Activated CD8-positive, alpha-beta T cell treated with anti-CD3 and anti-CD28 coated beads for 36 hours (primary cell): ENCODE results near the gene IKBIP. TPM values are rescaled to one million over a fixed set of nuclear protein-coding genes. Genes with fewer than 3 reads are reported as not detected.

Source experiments
- ATAC-seq: fragments of 200-7000 bp; cut with Tn5 transposase; one replicate; pipeline ENCODE4 v1.10.0; 2021; ENCODE audit warnings: mild to moderate bottlenecking, moderate library complexity
- CTCF ChIA-PET: fragments of 350-600 bp; sonication (Branson Sonifier 250); formaldehyde crosslinking; loops from one replicate; lab custom pipeline; 2021; ENCODE audit warnings: antibody characterized with exemption; lab: Charles Lee
- POLR2A ChIA-PET: fragments of 350-600 bp; sonication (Branson Sonifier 250); formaldehyde crosslinking; loops from one replicate; lab custom pipeline; 2021; ENCODE audit warnings: antibody characterized with exemption; lab: Charles Lee
- DNase-seq: peaks from one replicate; pipeline ENCODE4 v3.0.0-alpha.2; 2020
- H3K27ac Mint-ChIP-seq: one replicate; pipeline ENCODE4 v1.8.0; 2021; ENCODE audit warnings: mild to moderate bottlenecking, mixed read lengths
- H3K27me3 Mint-ChIP-seq: one replicate; pipeline ENCODE4 v1.8.0; 2021; ENCODE audit warnings: mixed read lengths
- H3K36me3 Mint-ChIP-seq: one replicate; pipeline ENCODE4 v1.8.0; 2021; ENCODE audit warnings: low read depth, mixed read lengths
- H3K4me1 Mint-ChIP-seq: one replicate; pipeline ENCODE4 v1.8.0; 2021; ENCODE audit warnings: low read depth, mixed read lengths
- H3K4me3 Mint-ChIP-seq: one replicate; pipeline ENCODE4 v1.8.0; 2021; ENCODE audit warnings: mild to moderate bottlenecking, moderate library complexity, mixed read lengths
- H3K9me3 Mint-ChIP-seq: one replicate; pipeline ENCODE4 v1.8.0; 2021; ENCODE audit warnings: mixed read lengths
- CTCF ChIP-seq: fragments of 200-600 bp; IDR thresholded peaks from one replicate; pipeline ENCODE4 v1.8.0; 2022; ENCODE audit warnings: antibody characterized with exemption, mild to moderate bottlenecking
- intact Hi-C: fragments of 100-400 bp; cut with micrococcal nuclease; formaldehyde crosslinking; loops from one replicate; pipeline ENCODE4 v1.10.0; 2022
- total RNA-seq, 2 experiments: library from RNA; stranded (reverse); gene quantifications; one replicate each; pipeline ENCODE4 v1.2.3, GENCODE V29; 2021

Gene IKBIP
- 10 to 100 TPM; 34.9 to 35.4 TPM for total RNA-seq

- CTCF ChIA-PET, result interaction anchor here (0.7 to 3.2 kb wide), 4 partner anchors 9 to 131 kb away, joined by 3 to 11 read pairs (median 4); no protein-coding TSS in a partner anchor
- Mint-ChIP-seq H3K27me3 (no peaks in the 10 kb centered on the region), H3K4me3 (peak within 1 kb of the TSS; percentile 98), H3K36me3 (peaks cover 16% of the 10 kb centered on the region), H3K27ac (peak within 1 kb of the TSS; percentile 96), H3K4me1 (peaks cover 15% of the 10 kb centered on the region), H3K9me3 (no peaks in the 10 kb centered on the region)
- no peak for TF ChIP-seq CTCF
- ATAC-seq (peak; percentile 90), DNase-seq (peak; percentile 98)
- intact Hi-C loops, result loop anchor here (2.0 kb wide), 1 partner anchor 50 kb away; no protein-coding TSS in a partner anchor
- POLR2A ChIA-PET, result interaction anchor here (0.6 to 2.1 kb wide), 9 partner anchors 9 to 130 kb away, joined by 3 to 26 read pairs (median 5); partner anchors contain the start of genes SLC25A3 and TMPO
Measured at GRCh38 chr12:98644712-98645571, at the start of gene IKBIP, which contains the start of gene APAF1. Gene IKBIP (minus strand): TSS chr12:98644788. CDS start chr12:98644701, 87 bp downstream. Gene APAF1 (plus strand): TSS chr12:98645290. CDS start chr12:98648360, 3,070 bp downstream.

- Mint-ChIP-seq H3K27ac (no peak overlapping the region), H3K36me3 (peaks cover 32% of the 10 kb centered on the region), H3K4me3 (no peak overlapping the region), H3K27me3 (no peaks in the 10 kb centered on the region), H3K4me1 (peaks cover 10% of the 10 kb centered on the region), H3K9me3 (no peaks in the 10 kb centered on the region)
- ChIA-PET CTCF (interaction anchor here (0.5 kb wide), 1 partner anchor 205 kb away, joined by 3 read pairs; no protein-coding TSS in a partner anchor), POLR2A (no interaction called here)
- intact Hi-C loops, result no loop called here
- TF ChIP-seq CTCF, result no peak
- DNase-seq, result no peak
- no peak for ATAC-seq
Measured at GRCh38 chr12:98691351-98691750, 46.8 kb upstream of the IKBIP start.

- TF ChIP-seq CTCF, result no peak
- ChIA-PET CTCF (interaction anchor here (0.8 kb wide), 1 partner anchor 13 kb away, joined by 3 read pairs; no protein-coding TSS in a partner anchor), POLR2A (interaction anchor here (0.5 kb wide), 1 partner anchor 101 kb away, joined by 3 read pairs; no protein-coding TSS in a partner anchor)
- H3K27me3 Mint-ChIP-seq, result no peaks in the 10 kb centered on the region
- ATAC-seq (no peak), DNase-seq (no peak)
- no peak overlapping the region for H3K4me3 Mint-ChIP-seq
- no peak overlapping the region for H3K27ac Mint-ChIP-seq
- peaks cover 20% of the 10 kb centered on the region for H3K36me3 Mint-ChIP-seq
- H3K4me1 Mint-ChIP-seq, result peaks cover 2% of the 10 kb centered on the region
- intact Hi-C loops, result no loop called here
- no peaks in the 10 kb centered on the region for H3K9me3 Mint-ChIP-seq
Measured at GRCh38 chr12:98686603-98687002, 42.0 kb upstream of the IKBIP start.

- Mint-ChIP-seq H3K9me3 (no peaks in the 10 kb centered on the region), H3K36me3 (peaks cover 16% of the 10 kb centered on the region), H3K27me3 (no peaks in the 10 kb centered on the region), H3K4me3 (no peak overlapping the region), H3K4me1 (no peaks in the 10 kb centered on the region), H3K27ac (no peak overlapping the region)
- ATAC-seq, result no peak
- intact Hi-C loops, result no loop called here
- DNase-seq, result no peak
- ChIA-PET POLR2A (interaction anchor here (1.0 to 1.4 kb wide), 2 partner anchors 19 to 57 kb away, joined by 3 read pairs; no protein-coding TSS in a partner anchor), CTCF (interaction anchor here (0.9 kb wide), 1 partner anchor 117 kb away, joined by 3 read pairs; no protein-coding TSS in a partner anchor)
- TF ChIP-seq CTCF, result no peak
Measured at GRCh38 chr12:98684199-98684598, 39.6 kb upstream of the IKBIP start.
